CD14-positive monocyte (primary cell): ENCODE results near the gene BCORL1. TPM values are rescaled to one million over a fixed set of nuclear protein-coding genes. Genes with fewer than 3 reads are reported as not detected.

Experiments used
- DNase-seq, 3 donors: peaks; one replicate each; pipeline ENCODE4 v3.0.0-alpha.2; 2011 to 2022
- H2AFZ ChIP-seq: 2 replicates; pipeline ENCODE4 v1.6.0; 2012; ENCODE audit warnings: mild to moderate bottlenecking, low read depth, low read length, inconsistent platforms; ENCODE audit not compliant: insufficient read depth, poor library complexity, severe bottlenecking
- H3K27ac ChIP-seq, 2 donors: 1 replicate in 1 of 2; 2 replicates in 1 of 2; pipeline ENCODE4 v1.5.1; 2012 to 2013; ENCODE audit warnings: low read length in 2 of 2, control low read depth in 1 of 2, inconsistent platforms in 1 of 2, low read depth in 1 of 2, mild to moderate bottlenecking in 1 of 2
- H3K27me3 ChIP-seq, 2 donors: one replicate each; pipeline versions ENCODE4 v1.6.0 to v1.6.1; 2011 to 2013; ENCODE audit warnings: low read length in 2 of 2; ENCODE audit not compliant: control insufficient read depth in 2 of 2, insufficient read depth in 2 of 2
- H3K36me3 ChIP-seq, 2 donors: replicated peaks in 1 of 2; 1 replicate in 1 of 2; 2 replicates in 1 of 2; pipeline versions ENCODE4 v1.5.1 to v1.6.1; 2012 to 2013; ENCODE audit warnings: low read length in 2 of 2, control low read depth in 1 of 2, inconsistent platforms in 1 of 2, mild to moderate bottlenecking in 1 of 2; ENCODE audit not compliant: insufficient read depth in 2 of 2, control insufficient read depth in 1 of 2
- H3K4me1 ChIP-seq, 2 donors: 1 replicate in 1 of 2; 2 replicates in 1 of 2; pipeline versions ENCODE4 v1.5.1 to v1.6.1; 2012 to 2013; ENCODE audit warnings: low read length in 2 of 2, control low read depth in 1 of 2, inconsistent platforms in 1 of 2, mild to moderate bottlenecking in 1 of 2, moderate library complexity in 1 of 2; ENCODE audit not compliant: insufficient read depth in 2 of 2, control insufficient read depth in 1 of 2
- H3K4me2 ChIP-seq: replicated peaks from 2 replicates; pipeline ENCODE3; 2012; ENCODE audit warnings: low read length, moderate library complexity, mild to moderate bottlenecking; ENCODE audit not compliant: poor library complexity, severe bottlenecking; ENCODE audit errors: extremely low read depth
- H3K4me3 ChIP-seq, 3 experiments: fragments of 200-600 bp in 1 of 3; sonication (generic) in 1 of 3; replicated peaks in 1 of 3; 1 replicate in 2 of 3; 2 replicates in 1 of 3; pipeline ENCODE4 v1.5.1; 2011 to 2013; ENCODE audit warnings: low read length in 3 of 3, mild to moderate bottlenecking in 3 of 3, control low read depth in 2 of 3, low read depth in 2 of 3, inconsistent platforms in 1 of 3, moderate library complexity in 1 of 3
- H3K79me2 ChIP-seq: 2 replicates; pipeline ENCODE4 v1.6.0; 2012; ENCODE audit warnings: mild to moderate bottlenecking, control low read depth, inconsistent platforms, low read length, moderate library complexity; ENCODE audit not compliant: insufficient read depth
- H3K9ac ChIP-seq: 2 replicates; pipeline ENCODE4 v1.6.0; 2017; ENCODE audit warnings: low read length, mild to moderate bottlenecking; ENCODE audit not compliant: insufficient read depth, poor library complexity, severe bottlenecking
- H3K9me3 ChIP-seq, 2 donors: replicated peaks in 1 of 2; 1 replicate in 1 of 2; 2 replicates in 1 of 2; pipeline versions ENCODE4 v1.5.1 to v1.6.1; 2012 to 2013; ENCODE audit warnings: low read length in 2 of 2, control low read depth in 1 of 2; ENCODE audit not compliant: control insufficient read depth in 1 of 2, insufficient read depth in 1 of 2
- H4K20me1 ChIP-seq: 2 replicates; pipeline ENCODE4 v1.6.0; 2012; ENCODE audit warnings: mild to moderate bottlenecking, low read length, control low read depth, moderate library complexity; ENCODE audit not compliant: insufficient read depth
- H3K27ac Mint-ChIP-seq, 7 donors: one replicate each; pipeline ENCODE4 v1.8.0; 2020; ENCODE audit warnings: mild to moderate bottlenecking in 7 of 7, mixed read lengths in 7 of 7, moderate library complexity in 6 of 7, inconsistent platforms in 2 of 7
- H3K27me3 Mint-ChIP-seq, 3 donors: one replicate each; pipeline ENCODE4 v1.8.0; 2021 to 2022; ENCODE audit warnings: low read depth in 3 of 3, mild to moderate bottlenecking in 3 of 3, mixed read lengths in 3 of 3, moderate library complexity in 3 of 3, inconsistent platforms in 1 of 3
- H3K36me3 Mint-ChIP-seq, 2 donors: one replicate each; pipeline ENCODE4 v1.8.0; 2020; ENCODE audit warnings: mixed read lengths in 2 of 2, inconsistent platforms in 1 of 2, mild to moderate bottlenecking in 1 of 2
- H3K4me1 Mint-ChIP-seq: one replicate; pipeline ENCODE4 v1.8.0; 2020; ENCODE audit warnings: mild to moderate bottlenecking, mixed read lengths
- H3K4me3 Mint-ChIP-seq, 2 donors: one replicate each; pipeline ENCODE4 v1.8.0; 2020; ENCODE audit warnings: mild to moderate bottlenecking in 2 of 2, mixed read lengths in 2 of 2, moderate library complexity in 1 of 2
- H3K9me3 Mint-ChIP-seq, 7 donors: one replicate each; pipeline ENCODE4 v1.8.0; 2020 to 2022; ENCODE audit warnings: mixed read lengths in 7 of 7, mild to moderate bottlenecking in 6 of 7, moderate library complexity in 6 of 7, inconsistent platforms in 2 of 7
- WGBS: methylation state at CpG from one replicate; pipeline ENCODE4 v1.1.5; 2013; ENCODE audit warnings: missing lambda C conversion rate; ENCODE audit not compliant: insufficient coverage; 5-methylcytosine and 5-hydroxymethylcytosine counted together
- intact Hi-C, 2 donors: fragments of 100-400 bp; cut with micrococcal nuclease; formaldehyde crosslinking; loops; one replicate each; pipeline versions ENCODE4 v1.15.0 to v1.15.1; 2023
- polyA plus RNA-seq, 3 donors: library from polyadenylated mRNA; depleted of rRNA in 1 of 3; unstranded in 2 of 3; stranded (reverse) in 1 of 3; fragments of 300-500 nt in 2 of 3; fragments of >200 nt in 1 of 3; fragmentation: Illumina TruSeq in 2 of 3; gene quantifications; 1 replicate in 2 of 3; 2 replicates in 1 of 3; pipeline ENCODE4 v1.2.3, GENCODE V29; 2012 to 2021
- TF ChIP-seq, protein P1 (sequence below): fragments of 200-600 bp; IDR thresholded peaks from one replicate; pipeline ENCODE4 v1.8.0; 2022; ENCODE audit warnings: antibody characterized with exemption, mild to moderate bottlenecking

The BCORL1 gene
- polyA plus RNA-seq, 3 donors, result 0.69 to 2.4 (median 0.72) TPM

DNA sequence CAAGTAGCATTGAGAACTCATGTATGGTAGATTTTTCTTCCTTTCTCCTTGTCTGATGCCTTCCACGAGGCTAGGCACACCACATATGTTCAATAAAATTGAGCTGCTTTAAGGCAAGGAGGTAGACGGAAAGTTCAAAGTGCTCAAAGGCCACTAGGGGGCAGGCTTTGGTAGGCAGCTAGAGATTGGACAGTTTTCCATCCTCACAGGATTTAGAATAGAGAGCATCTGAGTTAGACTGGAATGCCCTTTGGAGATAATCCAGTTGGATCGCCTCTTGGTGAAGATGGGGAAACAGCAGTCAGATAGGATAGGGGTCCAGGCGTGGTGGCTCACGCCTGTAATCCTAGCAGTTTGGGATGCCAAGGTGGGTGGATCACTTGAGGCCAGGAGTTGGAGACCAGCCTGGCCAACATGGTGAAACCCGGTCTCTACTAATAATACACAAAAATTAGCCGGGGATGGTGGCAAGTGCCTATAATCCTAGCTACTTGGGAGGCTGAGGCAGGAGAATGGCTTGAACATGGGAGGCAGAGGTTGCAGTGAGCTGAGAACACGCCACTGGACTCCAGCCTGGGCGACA is 97.5 kb downstream of the BCORL1 start:
- 57% methylated on average over 1 of the region's 9 CpGs for WGBS
- peak; percentile 49 to 60 (median 54) for DNase-seq
- TF ChIP-seq, protein P1, sequence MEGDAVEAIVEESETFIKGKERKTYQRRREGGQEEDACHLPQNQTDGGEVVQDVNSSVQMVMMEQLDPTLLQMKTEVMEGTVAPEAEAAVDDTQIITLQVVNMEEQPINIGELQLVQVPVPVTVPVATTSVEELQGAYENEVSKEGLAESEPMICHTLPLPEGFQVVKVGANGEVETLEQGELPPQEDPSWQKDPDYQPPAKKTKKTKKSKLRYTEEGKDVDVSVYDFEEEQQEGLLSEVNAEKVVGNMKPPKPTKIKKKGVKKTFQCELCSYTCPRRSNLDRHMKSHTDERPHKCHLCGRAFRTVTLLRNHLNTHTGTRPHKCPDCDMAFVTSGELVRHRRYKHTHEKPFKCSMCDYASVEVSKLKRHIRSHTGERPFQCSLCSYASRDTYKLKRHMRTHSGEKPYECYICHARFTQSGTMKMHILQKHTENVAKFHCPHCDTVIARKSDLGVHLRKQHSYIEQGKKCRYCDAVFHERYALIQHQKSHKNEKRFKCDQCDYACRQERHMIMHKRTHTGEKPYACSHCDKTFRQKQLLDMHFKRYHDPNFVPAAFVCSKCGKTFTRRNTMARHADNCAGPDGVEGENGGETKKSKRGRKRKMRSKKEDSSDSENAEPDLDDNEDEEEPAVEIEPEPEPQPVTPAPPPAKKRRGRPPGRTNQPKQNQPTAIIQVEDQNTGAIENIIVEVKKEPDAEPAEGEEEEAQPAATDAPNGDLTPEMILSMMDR, result peak; percentile 68
- H3K9me3 ChIP-seq, result no peaks in the 10 kb centered on the region
- no peak overlapping the region for H3K4me3 ChIP-seq
- H3K27ac ChIP-seq, result no peak overlapping the region
- intact Hi-C loops, result loop anchor here (2.0 to 5.0 kb wide), 4 partner anchors 41 to 112 kb away; partner anchors contain the start of gene AIFM1 (in 1 of the 2)
- H3K9ac ChIP-seq, result no peak overlapping the region
- H3K4me3 Mint-ChIP-seq, result no peak overlapping the region
- peak overlapping the region in 5 of 7 donors; percentile 58 to 79 (median 73) for H3K27ac Mint-ChIP-seq
- peaks cover 46 to 48% of the 10 kb centered on the region in 2 donors for H3K4me1 ChIP-seq
- H2AFZ ChIP-seq, result no peak overlapping the region
- H3K27me3 ChIP-seq, result no peaks in the 10 kb centered on the region
- H4K20me1 ChIP-seq, result peaks cover 57% of the 10 kb centered on the region
- H3K27me3 Mint-ChIP-seq, result peaks cover 0 to 5% (median 0%) of the 10 kb centered on the region in 3 donors
- H3K36me3 Mint-ChIP-seq, result peaks cover 21 to 35% of the 10 kb centered on the region in 2 donors
- peaks cover 18 to 27% of the 10 kb centered on the region in 2 donors for H3K36me3 ChIP-seq
- no peak overlapping the region for H3K4me2 ChIP-seq
- H3K79me2 ChIP-seq, result peaks cover 69% of the 10 kb centered on the region
- peaks cover 0 to 2% (median 0%) of the 10 kb centered on the region in 7 donors for H3K9me3 Mint-ChIP-seq
- peaks cover 44% of the 10 kb centered on the region for H3K4me1 Mint-ChIP-seq

DNA sequence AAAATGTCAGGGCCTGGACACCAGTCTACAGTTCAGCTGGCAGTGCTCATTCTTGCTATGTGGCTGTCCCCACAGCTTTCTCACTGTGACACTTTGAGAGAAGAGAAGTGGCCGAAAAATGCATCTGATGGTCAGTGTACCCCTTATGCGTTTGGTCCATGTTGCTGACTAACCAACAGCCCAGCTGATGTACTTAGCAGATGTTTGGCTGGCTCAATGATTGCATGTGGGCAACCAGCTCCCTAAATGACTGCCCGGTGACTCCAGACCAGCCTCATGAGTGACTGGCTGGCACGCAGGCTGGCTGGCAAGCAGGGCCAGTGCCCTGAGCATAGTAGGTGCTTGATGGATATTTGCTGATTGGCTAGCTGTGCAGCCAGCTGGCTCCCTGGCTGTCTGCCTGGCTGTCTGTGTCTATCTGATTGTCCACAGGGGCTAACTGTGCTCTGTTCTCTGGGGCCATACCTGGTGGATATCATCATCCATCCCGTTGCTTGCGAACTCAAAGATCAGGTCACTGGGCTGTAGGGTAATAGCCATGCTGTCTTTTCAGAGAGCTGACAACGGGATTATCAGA is 98.4 kb downstream of the BCORL1 start:
- TF ChIP-seq, protein P1, result no peak
- Mint-ChIP-seq H3K27ac (peak overlapping the region in 5 of 7 donors; percentile 18 to 94 (median 90)), H3K9me3 (peaks cover 0 to 2% (median 0%) of the 10 kb centered on the region in 7 donors), H3K36me3 (peaks cover 18 to 30% of the 10 kb centered on the region in 2 donors), H3K27me3 (peaks cover 0 to 3% (median 0%) of the 10 kb centered on the region in 3 donors), H3K4me3 (no peak overlapping the region), H3K4me1 (peaks cover 54% of the 10 kb centered on the region)
- no peak overlapping the region for H3K4me2 ChIP-seq
- intact Hi-C loops, result loop anchor here (2.0 to 5.0 kb wide), 4 partner anchors 40 to 111 kb away; partner anchors contain the start of gene AIFM1 (in 1 of the 2)
- H4K20me1 ChIP-seq, result peaks cover 51% of the 10 kb centered on the region
- no peak overlapping the region for H2AFZ ChIP-seq
- H3K27me3 ChIP-seq, result no peaks in the 10 kb centered on the region
- H3K9me3 ChIP-seq, result no peaks in the 10 kb centered on the region
- peaks cover 74% of the 10 kb centered on the region for H3K79me2 ChIP-seq
- no peak for DNase-seq
- no peak overlapping the region for H3K9ac ChIP-seq
- peaks cover 55 to 57% of the 10 kb centered on the region in 2 donors for H3K4me1 ChIP-seq
- WGBS, result 100% methylated on average over 1 of the region's 7 CpGs
- H3K27ac ChIP-seq, result peak overlapping the region; percentile 94
- H3K36me3 ChIP-seq, result peaks cover 14 to 22% of the 10 kb centered on the region in 2 donors
- H3K4me3 ChIP-seq, result no peak overlapping the region
